ENCODE results near the gene USH2A. TPM values are rescaled to one million over a fixed set of nuclear protein-coding genes. Genes with fewer than 3 reads are reported as not detected.

The USH2A gene
- polyA plus RNA-seq, 2 of the 4 experiments (the other 2 are of a cell fraction), result not detected

- ChIA-PET POLR2A (no interaction called here), CTCF (no interaction called here)
- no peaks in the 10 kb centered on the region for H3K9me3 ChIP-seq
- H3K4me3 ChIP-seq, result no peak overlapping the region
- 89% methylated on average over 2 of the region's 2 CpGs for WGBS (ENCODE audit: missing lambda C conversion rate)
- DNase-seq (ENCODE audit: low read depth in 1 of 2, low spot score in 1 of 2) (no peak), ATAC-seq (no peak), FAIRE-seq (no peak)
- peaks cover 6% of the 10 kb centered on the region; the same call in 2 of the 3 replicates for H3K4me1 ChIP-seq
- no peak overlapping the region for H3K4me2 ChIP-seq
- no peak for TF ChIP-seq CBX2 (IDR thresholded peaks at IDR 0.05; ENCODE audit: borderline replicate concordance, low read depth)
- no peak for TF ChIP-seq BHLHE40 (IDR thresholded peaks at IDR 0.05; ENCODE audit: low read depth, low read length)
- no peak for TF ChIP-seq TP53 (CRISPR knock-in tag; IDR thresholded peaks at IDR 0.05)
- TF ChIP-seq CBX8 (IDR thresholded peaks at IDR 0.05), result no peak
- no peak for TF ChIP-seq FOXS1 (CRISPR knock-in tag; IDR thresholded peaks at IDR 0.05)
- TF ChIP-seq USF2 (IDR thresholded peaks at IDR 0.05), result no peak
- no peak for TF ChIP-seq SREBF2 (IDR thresholded peaks at IDR 0.05)
- no peak for TF ChIP-seq PHF8 (IDR thresholded peaks at IDR 0.05; ENCODE audit: borderline replicate concordance, low read depth)
- no peak for TF ChIP-seq BCL3 (IDR thresholded peaks at IDR 0.05)
- no peak for TF ChIP-seq HMGXB4 (CRISPR knock-in tag; IDR thresholded peaks at IDR 0.05; ENCODE audit: borderline replicate concordance)
- no peak for TF ChIP-seq MYC (IDR thresholded peaks at IDR 0.05; ENCODE audit: borderline replicate concordance, low read length)
- TF ChIP-seq REST (IDR thresholded peaks at IDR 0.05), result no peak
- no peak for TF ChIP-seq KDM5A (IDR thresholded peaks at IDR 0.05)
- no peak for TF ChIP-seq HEYL (CRISPR knock-in tag; IDR thresholded peaks at IDR 0.05)
- no peak overlapping the region for H3K27ac ChIP-seq
These were observed 841.4 kb downstream of the USH2A start for GRCh38 chr1:215581896-215582295.

Small RNA genes lying within 50 kb of the gene (small RNA-seq; reads per million reads assigned to genes)
- gene MRPS18BP1, result 0 reads per million in 6 experiments
- gene RF00108, result 0 to 0.26 (median 0) reads per million in 6 experiments
